ENCODE measurements around the gene CEP290. TPM values are rescaled to one million over a fixed set of nuclear protein-coding genes. Genes with fewer than 3 reads are reported as not detected.
"Not testable (repeated sequence)": the region's sequence is repeated elsewhere in the genome, so short reads cannot be mapped to it uniquely, and the experiment has no call there.

Gene CEP290
- polyA plus RNA-seq, 1 donor, result 11.5 TPM

DNA sequence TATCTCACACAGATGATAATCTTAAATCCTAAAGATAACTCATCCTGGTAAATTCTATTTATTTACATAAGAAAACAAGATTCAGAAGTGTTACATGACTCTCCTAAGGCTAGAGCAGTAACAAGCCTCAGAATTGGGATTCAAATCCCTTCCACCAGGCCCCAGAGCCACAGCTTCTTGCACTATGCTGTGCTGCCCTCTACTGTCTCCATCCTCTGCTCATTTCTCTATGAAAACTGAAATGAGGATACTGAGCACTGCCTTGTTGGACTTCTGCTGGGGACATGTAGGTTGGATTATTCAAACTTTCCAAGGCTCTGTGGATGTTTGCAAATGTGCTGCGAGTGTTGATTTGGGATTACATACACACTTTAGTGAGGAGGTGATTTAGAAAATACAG is 89.2 kb downstream of the CEP290 start:
- DNase-seq, result no peak

DNA sequence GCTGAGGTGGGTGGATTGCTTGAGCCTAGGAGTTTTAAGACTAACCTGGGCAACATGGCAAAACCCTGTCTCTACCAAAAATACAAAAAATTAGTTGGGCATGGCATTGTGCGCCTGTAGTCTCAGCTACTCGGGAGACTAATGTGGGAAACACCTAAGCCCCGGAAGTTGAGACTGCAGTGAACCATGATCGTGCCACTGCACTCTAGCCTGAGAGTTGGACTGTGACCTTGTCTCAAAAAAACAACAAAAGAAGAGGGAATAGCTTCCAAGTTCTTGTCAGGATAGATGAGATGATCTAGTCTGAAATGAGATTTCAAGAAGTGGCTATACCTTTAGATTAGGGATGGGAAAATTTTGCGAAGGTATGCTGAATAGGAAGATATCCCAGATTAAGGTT is 97.9 kb downstream of the CEP290 start:
- no peak for DNase-seq

DNA sequence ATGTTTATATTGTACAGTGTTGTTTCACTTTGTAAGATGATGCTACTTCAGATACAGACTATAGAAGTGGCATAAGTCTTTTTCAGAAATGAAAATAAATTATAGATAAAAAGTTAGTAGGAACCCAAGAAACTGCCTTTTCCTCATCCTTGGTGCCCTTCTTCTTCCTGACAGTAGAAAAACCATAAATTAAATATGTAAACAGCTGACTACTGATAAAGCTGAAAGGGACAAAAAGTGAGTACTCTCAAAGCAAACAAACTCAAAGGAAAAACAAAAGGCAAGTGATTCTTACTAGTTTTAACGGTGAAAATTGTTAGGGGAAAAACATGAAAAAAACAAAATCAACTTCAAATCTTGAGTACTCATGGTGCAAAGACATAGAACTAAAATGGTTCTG is 104.1 kb downstream of the CEP290 start:
- no peak for DNase-seq

DNA sequence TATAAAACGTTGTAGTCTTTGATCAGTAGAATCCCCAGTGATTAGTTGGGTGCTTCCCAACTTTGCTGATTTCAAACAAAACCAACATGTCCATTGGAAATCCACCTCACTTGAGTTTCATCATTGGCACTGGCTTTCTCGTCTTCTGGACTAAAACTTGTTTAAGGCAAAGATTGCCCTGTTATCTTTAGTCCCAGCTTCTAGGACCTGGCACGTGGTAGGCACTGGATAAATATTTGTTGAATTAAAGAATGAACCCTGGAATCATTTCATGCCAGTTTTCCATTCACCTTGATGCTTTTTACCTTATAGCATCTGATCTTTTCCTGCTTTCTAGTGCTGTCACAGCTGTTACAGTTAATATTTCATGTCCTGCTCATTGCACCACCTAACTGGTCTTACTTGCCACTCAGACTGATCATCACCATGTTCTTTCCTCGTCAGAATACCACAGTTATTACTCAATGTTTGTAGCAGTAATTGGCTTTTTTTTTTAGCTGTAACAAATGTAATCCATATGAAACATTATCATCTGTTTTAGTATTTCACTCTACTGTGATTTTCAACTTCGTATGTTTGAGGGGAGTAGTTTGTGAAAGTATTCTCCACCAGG is 105.4 kb downstream of the CEP290 start:
- DNase-seq, result no peak

DNA sequence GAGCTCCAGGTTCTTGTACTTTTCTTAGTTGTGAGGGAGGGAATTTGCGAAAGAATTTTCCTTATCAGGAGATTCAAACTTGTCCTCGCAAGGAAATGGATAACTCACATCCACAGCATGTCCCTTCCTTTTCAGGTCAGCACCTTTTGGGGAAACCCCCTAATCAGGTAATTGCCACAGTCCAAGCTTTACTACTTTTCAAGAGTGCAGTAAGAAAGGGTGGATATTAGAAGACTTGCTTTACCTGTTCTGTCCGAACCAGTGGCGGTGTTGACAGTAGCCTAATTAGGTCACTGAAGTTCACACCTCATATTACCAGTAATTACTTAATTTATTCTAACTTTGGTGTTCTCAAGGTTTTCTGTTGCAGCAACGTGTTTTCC is 106.0 kb downstream of the CEP290 start:
- DNase-seq, result peak; percentile 9

DNA sequence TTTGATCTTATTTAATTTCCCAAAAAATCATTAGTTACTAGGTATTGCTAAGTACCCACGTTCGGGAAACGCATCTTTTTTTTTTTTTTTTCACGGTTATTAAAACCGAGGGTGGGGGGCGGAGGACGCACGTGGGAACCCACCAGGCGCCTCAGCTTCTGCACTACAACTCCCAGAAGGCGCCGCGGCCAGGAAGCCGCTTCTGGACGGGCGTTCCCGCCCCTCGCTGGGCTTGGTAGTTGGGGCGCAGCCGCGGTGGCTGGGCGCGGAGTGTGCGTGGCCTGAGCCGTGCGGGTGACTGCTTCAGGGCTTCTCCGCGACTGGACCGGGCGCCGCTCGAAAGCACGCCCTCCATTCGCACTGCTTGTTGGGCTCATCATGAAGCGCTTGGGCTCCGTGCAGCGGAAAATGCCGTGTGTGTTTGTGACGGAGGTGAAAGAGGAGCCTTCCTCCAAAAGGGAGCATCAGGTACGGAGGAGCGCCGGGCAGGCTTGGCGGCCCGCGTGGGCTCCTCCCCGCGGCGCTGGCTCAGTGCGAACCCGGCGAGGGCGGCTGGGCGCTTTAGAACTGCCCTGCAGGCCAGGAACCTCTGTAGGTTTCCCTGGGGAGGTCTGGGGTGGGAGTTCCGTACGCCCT is 106.5 kb downstream of the CEP290 start:
- DNase-seq, result peak; percentile 91

DNA sequence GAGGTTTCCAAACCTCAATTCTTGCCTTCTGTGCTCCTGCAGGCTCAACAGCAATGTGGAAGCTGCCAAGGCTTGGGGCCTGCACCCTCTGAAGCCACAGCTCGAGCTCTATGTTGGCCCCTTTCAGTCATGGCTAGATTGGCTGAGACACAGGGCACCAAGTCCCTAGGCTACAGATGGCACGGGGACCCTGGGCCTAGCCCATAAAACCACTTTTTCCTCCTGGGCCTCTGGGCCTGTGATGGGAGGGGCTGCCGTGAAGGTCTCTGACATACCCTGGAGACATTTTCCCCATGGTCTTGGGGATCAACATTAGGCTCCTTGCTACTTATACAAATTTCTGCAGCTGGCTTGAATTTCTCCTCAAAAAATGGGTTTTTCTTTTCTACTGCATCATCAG is 110.7 kb downstream of the CEP290 start:
- not testable (repeated sequence) for DNase-seq

DNA sequence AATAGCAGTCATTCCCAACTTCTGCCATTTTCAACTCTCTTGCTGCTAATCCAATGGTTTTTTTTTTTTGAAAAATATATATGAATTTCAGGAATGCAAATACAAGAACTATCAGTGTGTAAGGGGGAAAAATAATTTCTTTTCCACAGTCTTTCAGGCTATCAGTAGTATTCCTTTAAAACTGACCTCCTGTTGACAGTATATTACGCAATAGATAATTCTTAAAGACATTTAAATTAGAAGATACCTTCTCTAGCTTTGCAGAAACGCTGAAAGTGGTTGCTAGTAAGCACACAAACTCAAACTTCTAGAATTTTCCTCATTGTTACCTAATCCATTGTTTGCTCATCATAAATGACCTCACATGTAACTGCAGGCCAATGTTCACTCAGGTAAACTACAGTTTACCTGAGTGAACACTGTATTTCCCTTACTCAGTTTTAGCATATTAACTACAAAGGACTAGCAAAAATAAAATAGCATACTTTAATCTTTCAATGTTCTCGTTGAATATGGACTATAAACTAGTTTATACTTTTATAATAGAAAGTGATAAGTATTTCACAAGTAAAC is 112.7 kb downstream of the CEP290 start, which contains the start of gene C12orf50:
Gene C12orf50, minus strand, starts transcription at position 309 of the 573 bp plus-strand sequence. CDS start 2,439 bp downstream, outside the sequence.
- DNase-seq, result no peak

DNA sequence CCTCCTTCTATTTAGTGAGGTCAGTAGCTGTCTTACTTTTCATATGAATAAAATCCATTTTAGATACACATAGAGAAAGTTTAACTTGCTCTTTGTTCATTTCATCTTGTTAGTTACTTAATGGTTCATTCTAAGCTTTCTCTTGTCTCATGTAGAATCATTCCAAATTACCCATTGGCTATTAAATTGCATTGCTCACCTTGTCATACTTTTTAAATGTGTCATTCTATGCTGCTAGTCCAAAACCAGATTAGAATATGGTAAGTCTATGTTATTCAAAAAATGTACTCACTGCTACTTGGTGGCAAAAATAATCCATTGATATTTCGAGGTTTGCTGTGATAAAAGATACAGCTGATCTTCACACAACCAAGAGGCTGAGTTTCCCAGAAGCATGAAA is 115.7 kb downstream of the CEP290 start:
- DNase-seq, result no peak

DNA sequence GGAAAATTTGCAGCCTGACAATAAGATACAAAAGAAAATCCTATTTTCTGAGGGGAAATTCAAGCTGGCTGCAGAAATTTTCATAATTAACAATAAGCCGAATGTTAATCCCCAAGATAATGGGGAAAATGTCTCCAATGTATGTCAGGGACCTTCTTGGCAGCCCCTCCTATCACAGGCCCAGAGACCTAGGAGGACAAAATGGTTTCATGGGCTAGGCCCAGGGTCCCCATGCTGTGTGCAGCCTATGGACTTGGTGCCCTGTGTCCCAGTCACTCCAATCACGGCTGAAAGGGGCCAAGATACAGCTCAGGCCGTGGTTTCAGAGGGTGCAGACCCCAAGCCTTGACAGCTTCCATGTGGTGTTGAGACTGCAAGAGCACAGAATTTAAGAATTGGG is 123.9 kb downstream of the CEP290 start:
- no peak for DNase-seq

DNA sequence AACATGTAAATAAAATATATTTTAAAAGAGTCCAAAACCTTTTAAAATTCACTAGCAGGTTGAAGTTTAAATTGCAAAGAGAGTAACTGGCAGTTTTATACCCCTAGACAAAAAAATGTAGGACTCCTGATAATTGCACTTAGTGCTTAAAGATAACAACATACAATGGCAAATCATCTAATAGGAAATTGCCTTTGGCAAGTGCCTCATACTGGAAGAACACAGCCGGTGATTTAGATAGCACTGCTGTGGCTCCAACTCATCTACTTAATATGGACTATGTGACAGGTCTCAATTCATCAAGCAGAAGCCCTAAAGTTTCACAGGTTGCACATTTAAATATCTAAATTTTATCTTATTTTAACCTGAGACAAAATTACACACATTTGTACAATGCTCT is 126.1 kb downstream of the CEP290 start:
- DNase-seq, result no peak

DNA sequence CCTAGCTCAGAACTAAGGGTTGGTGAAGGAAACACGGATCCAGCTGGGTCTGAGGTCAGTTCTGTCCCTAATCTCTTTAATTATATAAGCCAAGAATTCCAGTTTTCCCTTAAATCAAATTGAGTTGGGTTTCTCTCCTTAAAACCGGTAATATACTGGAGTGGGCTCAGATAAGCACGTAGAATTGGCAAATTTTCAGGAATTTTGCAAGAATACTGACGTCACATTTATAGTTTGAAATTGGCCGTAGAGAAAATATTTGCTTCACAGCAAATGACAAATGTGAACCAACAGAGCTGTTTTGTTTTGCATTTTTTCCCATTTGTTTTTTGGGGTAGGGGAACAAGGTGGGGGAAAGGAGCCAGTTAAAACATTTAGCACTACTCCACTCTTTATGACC is 130.1 kb downstream of the CEP290 start:
- no peak for DNase-seq

DNA sequence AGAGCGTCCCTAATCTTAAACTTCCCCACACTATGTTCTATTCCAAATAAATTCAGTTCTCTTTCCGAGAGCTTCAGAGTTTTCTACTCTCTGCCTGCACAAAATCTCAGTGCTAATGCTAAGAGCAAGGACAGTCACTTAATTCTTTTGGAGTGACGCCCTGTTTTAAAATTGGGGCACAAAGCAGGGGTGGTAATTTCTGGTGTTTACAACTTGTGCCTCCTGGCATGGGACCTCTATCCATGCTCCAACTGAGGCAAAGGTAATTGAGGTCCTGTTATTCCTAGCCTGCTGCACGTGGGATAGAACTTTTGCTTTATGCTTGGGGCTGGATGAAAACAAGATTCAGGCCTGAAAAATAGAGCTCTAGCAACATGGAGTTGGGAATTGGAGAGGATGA is 135.5 kb downstream of the CEP290 start:
- no peak for DNase-seq

DNA sequence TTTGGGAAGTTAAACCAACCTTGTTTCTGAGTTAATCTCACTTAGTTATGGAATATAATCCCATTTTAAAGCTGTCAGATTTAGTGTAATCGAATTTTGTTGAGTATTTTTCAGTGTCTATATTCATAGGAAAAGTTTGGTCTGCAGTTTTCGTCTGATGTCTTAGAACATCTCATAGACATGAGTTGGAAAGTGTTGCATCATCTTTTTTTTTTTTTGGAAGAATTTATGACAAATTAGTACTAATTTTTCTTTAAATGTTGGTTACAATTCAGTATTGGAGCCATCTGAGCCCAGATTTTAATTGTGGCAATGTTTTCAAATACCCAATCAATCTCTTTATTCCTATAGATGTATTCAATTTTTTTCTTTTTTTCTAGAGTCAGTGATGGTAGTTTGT is 140.6 kb downstream of the CEP290 start:
- no peak for DNase-seq

Other genes starting within 250 kb of the CEP290 start
- 0.27 TPM for gene C12orf50, start 112.7 kb downstream of the CEP290 start, polyA plus RNA-seq (ENCODE audit: insufficient read length)
- gene TMTC3, start 219 bp upstream of the CEP290 start, polyA plus RNA-seq (ENCODE audit: insufficient read length), result 11.1 TPM